ENCODE results near the gene EFHB. TPM values are rescaled to one million over a fixed set of nuclear protein-coding genes. Genes with fewer than 3 reads are reported as not detected.

The EFHB gene
- total RNA-seq, 1 donor from 2014 or later, result 1.2 TPM

- no peak for DNase-seq (ENCODE audit: low spot score, unreplicated experiment)
- Mint-ChIP-seq H3K9me3 (ENCODE audit: low read depth) (no peaks in the 10 kb centered on the region), H3K4me1 (ENCODE audit: low read depth) (peaks cover 21% of the 10 kb centered on the region), H3K4me3 (ENCODE audit: low read depth) (no peak overlapping the region), H3K27ac (no peak overlapping the region), H3K27me3 (no peaks in the 10 kb centered on the region), H3K36me3 (ENCODE audit: insufficient read depth) (peaks cover 13% of the 10 kb centered on the region)
- TF ChIP-seq CTCF (IDR thresholded peaks at IDR 0.05; ENCODE audit: unreplicated experiment), result no peak
Observed at GRCh38 chr3:19950316-19950715, 16.3 kb upstream of the EFHB start.

GRCh38 chr3:19948226-19948591 lies 14.2 kb upstream of the EFHB start:
- H3K27me3 Mint-ChIP-seq, result no peaks in the 10 kb centered on the region
- H3K4me1 Mint-ChIP-seq (ENCODE audit: low read depth), result peaks cover 21% of the 10 kb centered on the region
- H3K36me3 Mint-ChIP-seq (ENCODE audit: insufficient read depth), result peaks cover 11% of the 10 kb centered on the region
- H3K4me3 Mint-ChIP-seq (ENCODE audit: low read depth), result peak overlapping the region; percentile 99
- TF ChIP-seq CTCF (IDR thresholded peaks at IDR 0.05; ENCODE audit: unreplicated experiment), result no peak
- DNase-seq (ENCODE audit: low spot score, unreplicated experiment), result no peak
- H3K27ac Mint-ChIP-seq, result peak overlapping the region; percentile 99
- H3K9me3 Mint-ChIP-seq (ENCODE audit: low read depth), result no peaks in the 10 kb centered on the region

GRCh38 chr3:19947549-19948225 lies 13.7 kb upstream of the EFHB start:
- peak overlapping the region; percentile 99 for H3K27ac Mint-ChIP-seq

GRCh38 chr3:19946832-19947548 lies 13.0 kb upstream of the EFHB start, which contains the start of gene RAB5A:
TSS of gene RAB5A (plus strand) at chr3:19947097. CDS start at chr3:19950899, 3,802 bp downstream.
- TF ChIP-seq CTCF (IDR thresholded peaks at IDR 0.05; ENCODE audit: unreplicated experiment), result no peak
- Mint-ChIP-seq H3K4me3 (ENCODE audit: low read depth) (peak within 1 kb of the TSS; percentile 99), H3K9me3 (ENCODE audit: low read depth) (peaks cover 4% of the 10 kb centered on the region), H3K36me3 (ENCODE audit: insufficient read depth) (peaks cover 13% of the 10 kb centered on the region), H3K4me1 (ENCODE audit: low read depth) (peaks cover 21% of the 10 kb centered on the region), H3K27ac (peak within 1 kb of the TSS; percentile 99), H3K27me3 (no peaks in the 10 kb centered on the region)
- peak; percentile 94 for DNase-seq (ENCODE audit: low spot score, unreplicated experiment)

More at GRCh38 chr3:19947549-19948225, 13.7 kb upstream of the EFHB start:
- Mint-ChIP-seq H3K36me3 (ENCODE audit: insufficient read depth) (peaks cover 13% of the 10 kb centered on the region), H3K27me3 (no peaks in the 10 kb centered on the region), H3K4me1 (ENCODE audit: low read depth) (peaks cover 21% of the 10 kb centered on the region), H3K4me3 (ENCODE audit: low read depth) (peak overlapping the region; percentile 99), H3K9me3 (ENCODE audit: low read depth) (peaks cover 3% of the 10 kb centered on the region)
- peak; percentile 29 for DNase-seq (ENCODE audit: low spot score, unreplicated experiment)
- no peak for TF ChIP-seq CTCF (IDR thresholded peaks at IDR 0.05; ENCODE audit: unreplicated experiment)

- H3K4me1 Mint-ChIP-seq (ENCODE audit: low read depth), result peaks cover 21% of the 10 kb centered on the region
- H3K4me3 Mint-ChIP-seq (ENCODE audit: low read depth), result peak overlapping the region; percentile 99
- no peak for DNase-seq (ENCODE audit: low spot score, unreplicated experiment)
- no peak for TF ChIP-seq CTCF (IDR thresholded peaks at IDR 0.05; ENCODE audit: unreplicated experiment)
- peaks cover 4% of the 10 kb centered on the region for H3K9me3 Mint-ChIP-seq (ENCODE audit: low read depth)
- no peaks in the 10 kb centered on the region for H3K27me3 Mint-ChIP-seq
- H3K27ac Mint-ChIP-seq, result peak overlapping the region; percentile 99
- H3K36me3 Mint-ChIP-seq (ENCODE audit: insufficient read depth), result peaks cover 9% of the 10 kb centered on the region
Observed at GRCh38 chr3:19945969-19946831, 12.2 kb upstream of the EFHB start.

Data from progenitor cell of endocrine pancreas (in vitro differentiated cells).